H1 (cell line): Measurements from ENCODE around the gene MTX3. TPM values are rescaled to one million over a fixed set of nuclear protein-coding genes. Genes with fewer than 3 reads are reported as not detected.

Experiments used
- CTCF ChIA-PET: fragments of 300-600 bp; sonication (Branson Sonifier 250); formaldehyde crosslinking; loops from one replicate; lab custom pipeline; 2021; ENCODE audit not compliant: partially characterized antibody; lab: Charles Lee
- POLR2A ChIA-PET: fragments of 300-600 bp; sonication (Branson Sonifier 250); formaldehyde crosslinking; loops from one replicate; lab custom pipeline; 2021; ENCODE audit warnings: inconsistent platforms; ENCODE audit not compliant: partially characterized antibody; lab: Charles Lee
- DNase-seq, 2 experiments: peaks; one replicate each; pipeline versions ENCODE4 v3.0.0 to v3.0.0-alpha.2; 2010 to 2022; ENCODE audit warnings: low spot score in 2 of 2, low read depth in 1 of 2, mixed read lengths in 1 of 2
- FAIRE-seq: peaks from 2 replicates; lab custom pipeline; 2011; peaks lifted over from hg19 to GRCh38; lab: Jason Lieb, UNC
- H2AFZ ChIP-seq: 2 replicates; pipeline ENCODE4 v1.8.1; 2012; ENCODE audit warnings: low read length, inconsistent platforms
- H2AK5ac ChIP-seq: 2 replicates; pipeline ENCODE4 v1.6.1; 2013; ENCODE audit warnings: low read depth, low read length
- H2BK120ac ChIP-seq: replicated peaks from 2 replicates; pipeline ENCODE3; 2013; ENCODE audit warnings: low read depth, low read length, inconsistent platforms
- H2BK12ac ChIP-seq: 2 replicates; pipeline ENCODE4 v1.6.1; 2013; ENCODE audit warnings: low read depth, low read length
- H2BK15ac ChIP-seq: 2 replicates; pipeline ENCODE4 v1.6.1; 2013; ENCODE audit warnings: low read length
- H2BK20ac ChIP-seq: 2 replicates; pipeline ENCODE4 v1.6.1; 2013; ENCODE audit warnings: low read length
- H2BK5ac ChIP-seq: 2 replicates; pipeline ENCODE4 v1.6.1; 2013; ENCODE audit warnings: low read depth, low read length
- H3K14ac ChIP-seq: 2 replicates; pipeline ENCODE4 v1.6.1; 2013; ENCODE audit warnings: inconsistent platforms; ENCODE audit not compliant: insufficient read length
- H3K18ac ChIP-seq: 2 replicates; pipeline ENCODE4 v1.6.1; 2013; ENCODE audit warnings: low read length; ENCODE audit errors: extremely low read depth
- H3K23ac ChIP-seq: 2 replicates; pipeline ENCODE4 v1.6.1; 2013; ENCODE audit warnings: inconsistent platforms; ENCODE audit not compliant: insufficient read length
- H3K23me2 ChIP-seq: 2 replicates; pipeline ENCODE4 v1.6.1; 2013; ENCODE audit warnings: low read depth, low read length
- H3K27ac ChIP-seq: 2 replicates; pipeline ENCODE4 v1.6.1; 2011; ENCODE audit warnings: low read depth, low read length, inconsistent platforms
- H3K27me3 ChIP-seq, 4 experiments: replicated peaks in 1 of 4; 1 replicate in 1 of 4; 2 replicates in 3 of 4; pipeline versions ENCODE4 v1.6.1 to v1.8.1; 2011 to 2013; ENCODE audit warnings: low read length in 3 of 4, mild to moderate bottlenecking in 3 of 4, inconsistent platforms in 2 of 4, mixed read lengths in 2 of 4, moderate library complexity in 1 of 4; ENCODE audit not compliant: control insufficient read depth in 3 of 4, insufficient read depth in 3 of 4; ENCODE audit errors: extremely low read depth in 1 of 4
- H3K36me3 ChIP-seq, 4 experiments: 2 replicates each; pipeline versions ENCODE4 v1.6.1 to v1.8.1; 2011 to 2013; ENCODE audit warnings: mild to moderate bottlenecking in 4 of 4, low read length in 3 of 4, moderate library complexity in 2 of 4, control low read depth in 1 of 4, inconsistent platforms in 1 of 4; ENCODE audit not compliant: insufficient read depth in 4 of 4, control insufficient read depth in 2 of 4
- H3K4ac ChIP-seq: replicated peaks from 2 replicates; pipeline ENCODE3; 2013; ENCODE audit warnings: low read length, low read depth, mixed read lengths, inconsistent platforms; ENCODE audit not compliant: insufficient read length
- H3K4me1 ChIP-seq, 4 experiments: replicated peaks in 1 of 4; 1 replicate in 1 of 4; 2 replicates in 3 of 4; pipeline versions ENCODE4 v1.6.1 to v1.8.1; 2011 to 2013; ENCODE audit warnings: low read length in 3 of 4, inconsistent platforms in 2 of 4, mixed read lengths in 1 of 4; ENCODE audit not compliant: insufficient read depth in 4 of 4, control insufficient read depth in 3 of 4
- H3K4me2 ChIP-seq, 2 experiments: 2 replicates each; pipeline versions ENCODE4 v1.6.1 to v1.8.1; 2011 to 2013; ENCODE audit warnings: low read depth in 2 of 2, low read length in 2 of 2, control low read depth in 1 of 2, inconsistent platforms in 1 of 2, mild to moderate bottlenecking in 1 of 2; ENCODE audit not compliant: insufficient read depth in 1 of 2
- H3K4me3 ChIP-seq, 4 experiments: fragments of 200-600, 300-600 bp in 1 of 4; sonication (generic), shearing (Covaris generic), sonication (Bioruptor Twin) in 1 of 4; 2 replicates each; pipeline versions ENCODE4 v1.5.1 to v1.8.1; 2011 to 2016; ENCODE audit warnings: low read length in 4 of 4, low read depth in 3 of 4, control low read depth in 2 of 4, inconsistent platforms in 2 of 4, mild to moderate bottlenecking in 2 of 4, mixed read lengths in 1 of 4, moderate library complexity in 1 of 4; ENCODE audit not compliant: insufficient read depth in 2 of 4; ENCODE audit errors: extremely low read depth in 1 of 4
- H3K56ac ChIP-seq: replicated peaks from 2 replicates; pipeline ENCODE3; 2013; ENCODE audit warnings: low read depth, mild to moderate bottlenecking, mixed read lengths, low read length, inconsistent platforms; ENCODE audit not compliant: insufficient read length
- H3K79me1 ChIP-seq: 2 replicates; pipeline ENCODE4 v1.6.1; 2013; ENCODE audit warnings: low read depth, low read length, control low read depth
- H3K79me2 ChIP-seq, 2 experiments: 2 replicates each; pipeline versions ENCODE4 v1.6.1 to v1.8.1; 2012 to 2013; ENCODE audit warnings: low read length in 2 of 2, mild to moderate bottlenecking in 2 of 2, inconsistent platforms in 1 of 2; ENCODE audit not compliant: insufficient read depth in 2 of 2, control insufficient read depth in 1 of 2
- H3K9ac ChIP-seq, 4 experiments: replicated peaks in 1 of 4; 1 replicate in 1 of 4; 2 replicates in 3 of 4; pipeline versions ENCODE4 v1.6.1 to v1.8.1; 2011 to 2013; ENCODE audit warnings: low read depth in 3 of 4, low read length in 3 of 4, control low read depth in 2 of 4, mild to moderate bottlenecking in 2 of 4, moderate library complexity in 2 of 4, inconsistent platforms in 1 of 4; ENCODE audit errors: extremely low read depth in 1 of 4
- H3K9me3 ChIP-seq, 2 experiments: 2 replicates each; pipeline versions ENCODE4 v1.6.1 to v1.8.1; 2012 to 2013; ENCODE audit warnings: mild to moderate bottlenecking in 2 of 2, moderate library complexity in 2 of 2, control low read depth in 1 of 2, inconsistent platforms in 1 of 2, low read depth in 1 of 2, low read length in 1 of 2, mixed read lengths in 1 of 2; ENCODE audit not compliant: insufficient read depth in 2 of 2
- H4K20me1 ChIP-seq, 2 experiments: replicated peaks in 1 of 2; 2 replicates each; pipeline versions ENCODE3 to v1.8.1; 2011 to 2013; ENCODE audit warnings: inconsistent platforms in 2 of 2, low read length in 2 of 2, mild to moderate bottlenecking in 1 of 2; ENCODE audit not compliant: insufficient read depth in 2 of 2, control insufficient read depth in 1 of 2
- H4K5ac ChIP-seq: 2 replicates; pipeline ENCODE4 v1.6.1; 2013; ENCODE audit warnings: low read length, low read depth, mixed read lengths, inconsistent platforms; ENCODE audit not compliant: insufficient read length
- H4K8ac ChIP-seq: 2 replicates; pipeline ENCODE4 v1.8.0; 2013; ENCODE audit warnings: mild to moderate bottlenecking, moderate library complexity, low read length, inconsistent platforms; ENCODE audit not compliant: insufficient read depth; ENCODE audit errors: extremely low read depth
- H4K91ac ChIP-seq: replicated peaks from 2 replicates; pipeline ENCODE3; 2013; ENCODE audit warnings: low read length, mixed read lengths, inconsistent platforms; ENCODE audit not compliant: insufficient read length
- YY1 ChIP-seq: IDR thresholded peaks from 2 replicates; pipeline ENCODE4 v1.6.1; 2011; ENCODE audit warnings: low read depth, mild to moderate bottlenecking, low read length
- WGBS, 2 experiments: shearing (Covaris generic) in 1 of 2; methylation state at CpG; one replicate each; pipeline versions ENCODE4 v1.1.6 to v1.1.7; 2013 to 2015; ENCODE audit warnings: low lambda C conversion rate in 2 of 2, mixed read lengths in 2 of 2, inconsistent platforms in 1 of 2, low coverage in 1 of 2, missing lambda C conversion rate in 1 of 2; ENCODE audit not compliant: insufficient replicate concordance in 2 of 2, insufficient coverage in 1 of 2, insufficient read length in 1 of 2; ENCODE audit errors: extremely low coverage in 1 of 2, missing lambda C conversion rate in 1 of 2; 5-methylcytosine and 5-hydroxymethylcytosine counted together
- polyA plus RNA-seq, 7 experiments: library from polyadenylated mRNA; depleted of rRNA in 3 of 7; stranded (reverse) in 5 of 7; unstranded in 2 of 7; fragments of >200 nt in 5 of 7; fragments of 200-250 nt in 2 of 7; gene quantifications; 1 replicate in 5 of 7; 2 replicates in 1 of 7; 4 replicates in 1 of 7; pipeline versions ENCODE4 v1.2.1 to v1.2.3, GENCODE V29; 2011 to 2013; ENCODE audit warnings: missing spikeins in 2 of 7, mixed read lengths in 2 of 7
- total RNA-seq: library from RNA; stranded (reverse); fragmentation: NEBNext Ultra II Directional; extraction: Animal tissue kit (Norgen Biotek cat#: 25700); gene quantifications from 2 replicates; pipeline ENCODE4 v1.2.1, GENCODE V29; 2021

MTX3 gene
- total and polyA plus RNA-seq, 2 of the 8 experiments (the other 6 are each of a cell fraction or from before 2014, with no cell fraction given) = 9.4 to 28.8 TPM

DNA sequence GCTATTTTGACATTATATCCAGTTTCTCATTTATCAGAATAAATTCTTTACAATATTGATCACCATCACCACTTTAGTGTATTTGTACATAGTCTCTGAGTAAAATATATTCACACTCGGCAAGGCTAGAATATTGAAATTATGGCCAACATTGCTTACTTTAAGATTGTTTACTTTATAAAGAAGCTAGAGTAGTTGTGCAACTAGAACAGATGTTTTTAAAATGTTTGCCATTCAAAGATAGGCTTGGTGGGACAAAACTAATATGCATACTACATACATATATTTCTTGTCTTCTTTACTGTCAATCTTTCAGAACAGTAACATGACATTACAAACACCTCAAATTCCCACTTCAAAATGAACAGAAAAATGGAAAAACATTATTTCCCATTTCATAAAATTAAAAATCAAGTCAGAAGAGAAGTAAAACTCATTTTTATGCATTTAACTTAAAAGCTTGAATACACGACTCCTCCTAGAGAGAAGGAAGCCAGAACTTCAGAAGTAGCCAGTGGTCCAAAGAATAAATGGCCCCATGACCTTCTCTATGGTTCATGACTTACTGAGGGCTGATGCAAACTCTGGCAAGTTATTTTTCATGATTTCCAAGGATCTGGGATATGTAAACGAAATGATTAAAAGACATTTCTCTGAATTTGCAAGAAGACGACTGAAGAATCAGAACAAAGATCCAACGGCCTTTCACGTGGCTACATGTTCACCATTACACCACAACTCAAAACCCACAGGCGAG lies 14.1 kb downstream of the MTX3 start:
- Histone ChIP-seq H2BK20ac (no peak overlapping the region), H3K4me3 (no peak overlapping the region), H4K5ac (no peak overlapping the region), H4K20me1 (peaks cover 0 to 1% of the 10 kb centered on the region in 2 experiments), H2BK15ac (no peak overlapping the region), H3K14ac (no peak overlapping the region), H3K27ac (no peak overlapping the region), H2AK5ac (no peak overlapping the region), H3K4ac (no peak overlapping the region), H2BK12ac (no peak overlapping the region), H3K79me1 (no peaks in the 10 kb centered on the region), H3K4me1 (peaks cover 0 to 2% (median 0%) of the 10 kb centered on the region in 4 experiments; a peak in 1 of 7 replicates), H4K91ac (no peak overlapping the region), H3K56ac (no peak overlapping the region), H3K36me3 (peaks cover 2 to 37% (median 15%) of the 10 kb centered on the region in 4 experiments; a peak in 5 of 8 replicates), H3K79me2 (no peaks in the 10 kb centered on the region), H3K9me3 (no peaks in the 10 kb centered on the region), H3K9ac (no peak overlapping the region), H3K4me2 (no peak overlapping the region), H2BK5ac (no peak overlapping the region), H4K8ac (no peak overlapping the region), H3K18ac (no peak overlapping the region), H2AFZ (no peak overlapping the region), H3K23me2 (no peaks in the 10 kb centered on the region), H3K23ac (no peak overlapping the region), H2BK120ac (no peak overlapping the region), H3K27me3 (no peaks in the 10 kb centered on the region)
- ChIA-PET POLR2A (interaction anchor here (0.6 to 1.4 kb wide), 2 partner anchors 13 to 24 kb away, joined by 3 to 6 read pairs; no protein-coding TSS in a partner anchor), CTCF (interaction anchor here (0.5 to 1.1 kb wide), 5 partner anchors 27 to 799 kb away, joined by 3 to 4 read pairs (median 3); no protein-coding TSS in a partner anchor)
- no peak for TF ChIP-seq YY1
- 89% methylated on average over 7 of the region's 7 CpGs; no CpG with 5 or more reads in 1 of the 2 experiments for WGBS, 2 experiments
- no peak for FAIRE-seq
- DNase-seq = no peak
